Forelimb muscle (tissue), 1 donor: Measurements from ENCODE around the gene SLC35F3. TPM values are rescaled to one million over a fixed set of nuclear protein-coding genes. Genes with fewer than 3 reads are reported as not detected.

Source experiments
- DNase-seq: peaks from one replicate; pipeline ENCODE4 v3.0.0-alpha.2; 2013; ENCODE audit warnings: low read depth
- polyA plus RNA-seq: library from polyadenylated mRNA; unstranded; fragments of 120-200 nt; gene quantifications from one replicate; pipeline ENCODE4 v1.2.1, GENCODE V29; 2013; ENCODE audit not compliant: insufficient read length

SLC35F3 gene
- polyA plus RNA-seq, 1 donor: 0.53 TPM

DNA sequence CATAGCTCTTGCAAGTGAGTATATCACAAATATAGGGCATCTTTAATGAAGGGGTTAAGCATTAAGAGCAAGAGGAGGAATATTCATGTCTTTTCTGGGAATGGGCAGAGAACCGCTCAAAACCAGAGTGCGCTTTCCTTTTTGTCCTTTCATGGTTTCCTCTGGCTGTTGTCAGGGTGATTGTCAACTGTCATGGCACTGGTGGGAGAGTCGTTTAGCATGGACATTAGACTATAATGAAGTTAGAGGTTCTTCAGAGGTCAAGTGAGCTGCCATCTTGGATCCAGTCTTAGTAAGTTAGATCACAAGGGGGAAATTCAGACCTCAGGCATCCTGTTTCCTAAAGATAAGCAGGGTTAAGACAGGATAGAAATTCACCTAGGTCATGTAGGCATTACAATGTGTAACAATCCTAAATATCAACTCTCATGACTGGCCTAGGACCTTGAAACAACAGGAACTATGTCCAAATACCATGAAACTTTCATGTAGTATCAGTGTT lies 456.7 kb downstream of the SLC35F3 start:
- DNase-seq: no peak

GRCh38 chr1:234362558-234362957 lies 458.1 kb downstream of the SLC35F3 start:
- DNase-seq: no peak

GRCh38 chr1:234368320-234369032 lies 464.0 kb downstream of the SLC35F3 start:
- DNase-seq: no peak

GRCh38 chr1:234369033-234369430 lies 464.6 kb downstream of the SLC35F3 start:
- DNase-seq: no peak

- DNase-seq: no peak
Measured at GRCh38 chr1:234369784-234370183, 465.3 kb downstream of the SLC35F3 start.

- DNase-seq: no peak
Measured at GRCh38 chr1:234371414-234371813, 466.9 kb downstream of the SLC35F3 start.

DNA sequence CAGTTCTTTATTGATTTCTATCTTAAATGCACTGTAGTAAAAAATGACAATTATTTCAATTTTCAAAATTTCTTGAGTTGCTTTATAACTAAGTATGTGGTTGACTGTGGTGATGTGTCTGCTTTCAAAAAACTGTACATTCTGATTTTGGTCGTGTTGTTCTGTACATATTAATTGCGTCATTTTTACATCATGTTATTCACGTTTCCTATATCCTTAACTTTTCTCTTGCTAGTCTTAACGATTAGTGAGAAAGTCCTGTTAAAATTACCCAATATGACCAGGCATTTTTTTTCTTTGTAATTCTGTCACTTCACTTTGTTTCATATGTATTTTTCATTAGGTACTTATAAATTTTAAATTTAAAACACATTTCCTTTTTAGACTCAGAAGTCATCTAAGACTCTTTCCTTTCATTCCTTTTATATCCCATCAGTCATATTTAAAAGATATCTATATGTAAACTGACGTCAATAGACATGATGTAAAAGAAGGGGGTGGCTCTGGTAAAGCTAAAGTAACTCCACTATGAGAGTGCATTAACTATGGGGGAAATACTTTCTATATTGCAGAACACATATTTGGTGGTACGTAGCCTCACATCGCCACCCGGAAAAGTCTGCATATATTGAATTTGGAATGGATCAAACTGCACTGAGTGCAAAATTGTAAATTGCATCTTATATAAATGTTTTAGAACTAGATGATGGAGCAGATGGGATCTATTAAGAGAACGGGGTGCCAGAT lies 467.7 kb downstream of the SLC35F3 start:
- DNase-seq: no peak

DNA sequence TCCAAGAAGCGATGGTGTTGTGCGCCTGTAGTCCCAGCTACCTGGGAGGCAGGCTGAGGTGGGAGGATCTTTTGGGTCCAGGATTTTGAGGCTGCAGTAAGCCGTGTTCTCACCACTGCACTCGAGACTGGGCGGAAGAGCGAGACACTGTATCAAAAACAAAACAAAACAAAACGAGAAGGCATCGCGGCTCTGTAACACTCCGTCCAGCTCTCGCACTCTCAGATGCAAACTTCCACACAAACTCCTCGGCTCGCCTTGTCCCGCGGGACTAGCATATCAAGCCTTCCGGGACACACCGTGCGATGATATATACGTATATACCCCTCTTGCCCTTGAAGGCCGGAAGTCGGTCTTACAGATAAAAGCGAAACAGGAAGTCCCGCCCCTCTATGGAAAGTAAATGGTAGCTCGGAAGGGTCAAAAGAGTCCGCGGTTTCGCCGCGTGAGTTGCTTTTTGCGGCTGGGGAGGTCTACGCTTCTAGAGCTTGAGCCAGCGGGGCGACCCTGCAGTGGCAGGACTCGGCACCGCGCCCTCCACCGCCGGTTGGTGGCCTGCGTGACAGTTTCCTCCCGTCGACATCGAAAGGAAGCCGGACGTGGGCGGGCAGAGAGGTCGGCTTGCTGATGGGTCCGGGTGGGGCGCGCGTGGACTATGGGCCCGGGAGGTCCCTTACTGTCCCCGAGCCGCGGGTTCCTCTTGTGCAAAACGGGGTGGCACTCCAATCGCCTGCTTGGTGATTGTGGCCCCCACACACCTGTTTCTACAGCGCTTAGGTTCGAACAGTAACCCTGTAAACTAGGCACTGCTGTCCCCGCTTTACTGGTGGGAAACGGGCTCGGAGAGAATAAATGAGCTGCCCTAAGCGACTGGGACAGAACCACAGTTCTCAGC lies 468.8 kb downstream of the SLC35F3 start, which contains the start of gene COA6:
TSS of gene COA6 (plus strand) at position 393 of the 895 bp plus-strand sequence. CDS start at position 404, 11 bp downstream.
- DNase-seq: peak; percentile 91

DNA sequence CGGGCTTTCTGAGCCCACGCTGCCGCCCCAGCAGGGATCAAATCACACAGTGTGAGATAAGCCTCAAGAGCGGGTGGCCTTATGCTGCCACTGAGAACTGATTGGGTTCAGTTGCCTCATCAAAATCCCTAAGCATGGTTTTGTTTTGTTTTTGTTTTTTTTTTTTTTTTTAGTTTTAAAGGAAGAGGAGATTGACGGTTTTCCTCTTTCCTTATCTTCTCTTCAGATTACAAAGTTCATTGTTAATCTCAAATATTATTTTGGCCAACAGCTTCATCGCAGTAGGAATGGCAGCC lies 469.4 kb downstream of the SLC35F3 start:
- DNase-seq: no peak
